Gastrocnemius medialis (tissue), 4 donors: ENCODE data around the gene RHOC.

ENCODE experiments used
- POLR2A ChIP-seq, 2 donors: fragments of 450-650 bp; IDR thresholded peaks; one replicate each; pipeline ENCODE4 v1.6.1; 2017; ENCODE audit warnings: antibody characterized with exemption in 2 of 2, mild to moderate bottlenecking in 2 of 2, moderate library complexity in 2 of 2
- TF ChIP-seq, protein P1 (sequence below), 5 experiments: fragments of 450-650 bp in 3 of 5; fragments of 200-600 bp in 2 of 5; sonication (generic) in 2 of 5; IDR thresholded peaks in 4 of 5; conservative IDR thresholded peaks in 1 of 5; 1 replicate in 4 of 5; 2 replicates in 1 of 5; pipeline ENCODE4 v1.5.1; 2016 to 2019; ENCODE audit warnings: antibody characterized with exemption in 5 of 5, mild to moderate bottlenecking in 3 of 5, moderate library complexity in 3 of 5

DNA sequence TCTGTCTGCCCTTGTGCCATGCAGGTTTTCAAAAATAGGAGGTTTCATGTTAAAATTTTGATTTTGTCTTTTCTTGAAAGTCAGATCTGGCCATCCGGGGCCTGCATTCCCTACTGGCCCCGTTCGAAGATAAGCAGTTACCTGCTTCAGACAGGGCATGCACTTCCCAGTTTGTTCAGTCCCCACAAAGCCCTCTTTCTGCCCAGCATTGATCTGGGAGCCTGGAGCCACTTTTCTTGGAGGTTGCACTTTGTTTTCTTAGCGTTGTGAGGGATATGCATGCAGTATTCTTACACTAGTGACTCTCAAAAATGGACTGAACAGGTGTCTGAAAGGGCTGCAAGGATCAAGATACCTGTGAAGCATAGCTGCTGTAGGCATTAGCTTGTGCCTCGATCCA lies 21.0 kb downstream of the RHOC start:
- no peak for TF ChIP-seq POLR2A (IDR thresholded peaks at IDR 0.05)
- TF ChIP-seq, protein P1, sequence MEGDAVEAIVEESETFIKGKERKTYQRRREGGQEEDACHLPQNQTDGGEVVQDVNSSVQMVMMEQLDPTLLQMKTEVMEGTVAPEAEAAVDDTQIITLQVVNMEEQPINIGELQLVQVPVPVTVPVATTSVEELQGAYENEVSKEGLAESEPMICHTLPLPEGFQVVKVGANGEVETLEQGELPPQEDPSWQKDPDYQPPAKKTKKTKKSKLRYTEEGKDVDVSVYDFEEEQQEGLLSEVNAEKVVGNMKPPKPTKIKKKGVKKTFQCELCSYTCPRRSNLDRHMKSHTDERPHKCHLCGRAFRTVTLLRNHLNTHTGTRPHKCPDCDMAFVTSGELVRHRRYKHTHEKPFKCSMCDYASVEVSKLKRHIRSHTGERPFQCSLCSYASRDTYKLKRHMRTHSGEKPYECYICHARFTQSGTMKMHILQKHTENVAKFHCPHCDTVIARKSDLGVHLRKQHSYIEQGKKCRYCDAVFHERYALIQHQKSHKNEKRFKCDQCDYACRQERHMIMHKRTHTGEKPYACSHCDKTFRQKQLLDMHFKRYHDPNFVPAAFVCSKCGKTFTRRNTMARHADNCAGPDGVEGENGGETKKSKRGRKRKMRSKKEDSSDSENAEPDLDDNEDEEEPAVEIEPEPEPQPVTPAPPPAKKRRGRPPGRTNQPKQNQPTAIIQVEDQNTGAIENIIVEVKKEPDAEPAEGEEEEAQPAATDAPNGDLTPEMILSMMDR (IDR thresholded peaks at IDR 0.05 in 4 of 5, conservative IDR thresholded peaks at IDR 0.05 in 1 of 5): no peak
